Activated CD4-positive, alpha-beta T cell treated with anti-CD3 and anti-CD28 coated beads, Interleukin-2, amount 50 U/mL, for 48 hours (primary cell): ENCODE measurements around the gene KLF15.
"Not testable (repeated sequence)": the region's sequence is repeated elsewhere in the genome, so short reads cannot be mapped to it uniquely, and the experiment has no call there.

ENCODE experiments used
- DNase-seq, 2 experiments: peaks; one replicate each; pipeline ENCODE4 v3.0.0-alpha.2; 2020

KLF15 gene

GRCh38 chr3:126345641-126346460, 11.4 kb downstream of the KLF15 start:
- DNase-seq: no peak

- DNase-seq: no peak
Observed at GRCh38 chr3:126345231-126345630, 12.0 kb downstream of the KLF15 start.

DNA sequence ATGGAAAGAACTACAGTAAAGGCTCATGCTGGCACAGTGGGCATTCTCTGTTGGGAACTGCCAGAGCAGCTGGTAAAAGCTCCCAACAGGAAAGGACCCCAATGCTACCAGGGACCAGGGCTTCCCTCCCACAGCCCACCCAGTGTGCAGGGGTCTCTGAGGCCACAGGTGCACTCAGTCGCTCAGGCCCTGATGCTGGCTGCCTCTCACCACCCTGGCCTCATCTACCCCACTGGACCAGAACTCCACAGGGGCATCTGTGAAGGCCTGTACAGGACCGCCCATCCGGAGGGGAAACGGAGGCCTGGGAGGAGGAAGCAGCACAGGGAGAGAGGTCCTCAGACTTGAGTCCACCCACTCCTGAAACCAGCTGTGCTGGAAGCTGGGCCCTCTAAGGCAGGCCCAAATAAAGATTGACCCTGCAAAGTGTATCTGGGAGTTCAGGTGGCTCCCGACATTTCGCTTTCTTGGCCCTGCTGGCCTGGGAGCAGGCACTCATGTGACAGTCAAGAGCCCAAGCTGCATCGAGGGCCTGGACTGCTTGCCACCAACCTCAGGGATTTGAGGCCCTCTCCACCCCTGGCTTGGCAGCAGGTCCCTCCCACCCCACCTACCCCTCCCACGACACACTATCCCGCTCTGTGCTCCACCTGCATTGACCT, 12.7 kb downstream of the KLF15 start:
- no peak for DNase-seq

GRCh38 chr3:126343649-126344035, 13.6 kb downstream of the KLF15 start:
- no peak for DNase-seq

DNA sequence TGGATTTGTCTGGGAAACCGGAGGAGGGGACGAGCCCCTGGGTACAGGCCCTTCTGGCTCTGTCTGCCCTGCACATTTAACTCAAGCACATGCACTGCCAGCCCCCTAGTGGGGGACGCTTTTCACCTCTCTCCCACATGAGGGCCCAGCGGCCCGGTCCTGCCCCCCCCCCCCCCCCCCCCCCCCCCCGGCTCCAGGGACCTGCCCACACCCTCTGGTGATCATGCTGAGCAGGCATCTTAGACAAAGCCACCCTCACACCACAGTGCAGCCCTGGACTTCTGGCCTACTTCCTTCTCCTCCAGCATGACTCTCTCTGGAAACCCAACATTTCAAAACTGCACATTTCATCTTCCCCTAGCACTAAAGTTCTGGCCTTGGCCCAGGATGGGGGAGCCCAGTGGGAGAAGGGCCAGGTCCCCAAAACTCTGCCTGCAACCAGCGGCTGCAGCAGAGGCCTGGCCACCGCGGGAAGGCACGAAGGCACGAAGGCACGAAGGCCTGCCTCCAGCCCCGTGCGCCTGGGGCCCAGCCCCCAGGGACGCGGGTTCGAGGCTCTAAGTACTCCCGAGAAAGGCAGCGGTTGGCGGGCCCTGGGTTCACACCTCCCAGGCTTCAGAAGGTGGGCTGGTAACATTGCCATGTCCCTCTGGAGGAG, 14.1 kb downstream of the KLF15 start:
- no peak for DNase-seq

DNA sequence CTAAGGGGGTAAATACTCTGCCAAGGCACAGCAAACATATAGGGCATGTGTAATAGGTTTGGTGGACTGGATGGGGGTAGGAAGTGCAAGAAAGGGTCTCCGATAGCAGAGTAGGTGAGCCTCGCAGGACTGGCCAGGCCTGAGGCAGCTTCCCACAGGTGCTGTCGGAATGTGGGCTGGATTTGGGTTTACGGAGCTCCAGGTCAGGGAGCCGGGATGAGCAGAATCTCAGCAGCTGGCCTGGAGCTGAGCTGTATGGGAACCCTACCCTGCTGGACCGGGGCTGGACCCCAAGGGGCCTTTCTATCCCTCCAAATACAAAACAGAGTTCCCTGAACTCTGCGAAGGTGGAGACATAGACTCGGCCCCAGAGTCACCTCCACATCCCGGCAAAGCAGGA, 15.0 kb downstream of the KLF15 start:
- no peak for DNase-seq

DNA sequence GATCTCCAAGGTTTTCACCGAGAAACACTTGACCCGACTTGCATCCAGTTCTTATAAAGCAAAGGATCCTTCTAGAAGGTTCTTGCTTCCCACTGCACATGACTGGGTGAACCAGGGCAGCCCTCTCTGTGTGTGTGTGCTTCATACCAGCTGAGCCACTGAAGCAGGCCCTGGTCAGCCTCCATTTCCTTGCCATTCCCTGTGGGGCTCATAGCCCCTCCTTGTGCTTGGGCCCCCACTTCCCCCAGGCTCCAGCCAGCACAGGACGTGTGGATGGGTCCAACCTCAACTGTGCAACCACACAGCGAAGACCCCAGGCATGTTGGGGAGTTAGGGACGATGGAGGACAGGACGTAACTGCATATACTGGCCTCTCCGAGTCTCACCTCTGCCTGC, 15.5 kb downstream of the KLF15 start:
- DNase-seq: no peak

GRCh38 chr3:126340943-126341754, 16.1 kb downstream of the KLF15 start:
- no peak for DNase-seq

DNA sequence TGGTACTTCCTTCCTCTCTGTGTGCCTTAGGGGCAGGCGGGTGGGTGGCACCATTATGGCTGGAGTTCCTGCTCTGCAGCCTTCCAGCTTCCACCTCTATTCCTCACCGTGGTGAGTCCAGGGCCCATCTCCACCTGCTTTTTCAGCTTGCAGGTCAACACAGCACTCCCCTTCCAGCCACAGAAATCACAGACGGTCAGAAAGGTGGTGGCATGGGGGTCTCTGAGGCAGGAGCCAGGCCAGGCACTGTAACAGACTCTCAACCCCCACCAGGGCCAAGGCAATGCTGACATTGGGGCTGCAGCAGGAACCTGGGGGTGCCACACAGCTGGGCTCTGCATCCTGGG, 16.6 kb downstream of the KLF15 start:
- DNase-seq: no peak

DNA sequence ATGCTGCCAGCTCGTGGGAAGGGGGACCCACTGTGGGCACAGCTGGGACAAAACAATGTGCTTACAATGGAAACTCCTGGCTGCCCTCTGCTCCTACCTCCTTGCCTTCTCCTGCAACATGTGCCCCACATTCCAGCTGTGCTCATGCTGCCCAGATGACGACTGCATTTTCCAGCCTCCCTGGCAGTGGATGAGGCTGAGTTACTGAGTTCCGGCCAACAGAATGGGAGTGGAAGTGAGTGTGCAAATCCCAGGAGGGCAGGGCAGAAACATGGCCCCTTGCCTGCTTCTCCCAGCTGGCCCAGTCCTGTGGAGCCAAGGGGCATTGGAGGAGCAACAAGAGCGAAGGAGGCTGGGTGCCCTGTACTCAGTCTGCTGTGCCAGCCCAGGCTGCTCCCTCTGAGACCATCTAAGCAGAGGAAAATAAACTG, 17.1 kb downstream of the KLF15 start:
- DNase-seq: no peak

DNA sequence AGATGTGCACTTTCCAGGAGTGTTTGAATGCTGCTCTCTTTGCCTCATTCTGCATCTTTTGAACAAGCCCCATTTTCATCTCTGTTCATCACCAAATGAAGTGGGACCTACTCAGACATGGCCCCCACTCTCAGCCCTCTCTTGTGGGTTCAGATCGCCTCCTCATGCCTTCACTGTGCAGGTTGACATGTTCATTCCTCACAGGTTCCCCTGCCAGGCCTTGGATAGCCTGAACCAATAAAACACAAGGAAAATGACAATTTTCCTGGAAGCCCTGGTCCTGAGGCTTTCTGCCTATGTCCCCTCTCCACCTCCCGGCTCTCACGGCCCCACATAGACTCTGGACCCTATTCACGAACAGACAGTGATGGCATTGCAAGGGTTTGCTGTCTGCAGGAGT, 17.7 kb downstream of the KLF15 start:
- no peak for DNase-seq

DNA sequence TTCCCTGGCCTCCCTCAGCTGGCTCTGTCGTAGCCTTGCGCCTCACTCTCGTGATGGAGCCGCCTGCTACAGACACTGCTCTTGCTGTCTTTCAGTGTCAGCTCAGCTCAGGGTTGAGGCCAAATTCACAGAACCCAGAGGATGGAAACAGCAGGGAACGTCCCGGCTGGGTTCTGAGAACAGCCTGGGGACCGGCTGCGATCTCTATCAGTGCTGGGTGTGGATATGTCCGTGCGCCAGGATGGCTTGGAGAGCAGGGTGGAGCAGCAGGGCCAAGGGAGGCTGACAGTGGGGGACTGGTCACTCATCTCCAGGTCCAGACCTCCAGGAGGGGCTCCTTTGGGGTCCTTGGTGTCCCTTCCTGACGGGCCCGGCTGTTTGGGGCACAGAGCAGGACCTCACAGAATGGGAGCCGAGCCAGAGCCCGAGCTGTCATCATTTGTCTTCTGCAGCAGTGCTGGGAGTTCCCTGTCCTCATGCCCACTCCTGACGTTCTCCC, 18.4 kb downstream of the KLF15 start:
- no peak for DNase-seq

GRCh38 chr3:126337980-126338651, 19.1 kb downstream of the KLF15 start:
- DNase-seq: no peak

GRCh38 chr3:126331812-126332336, 25.3 kb downstream of the KLF15 start:
- DNase-seq: not testable (repeated sequence)

GRCh38 chr3:126329927-126330725, 27.1 kb downstream of the KLF15 start:
- DNase-seq: no peak

GRCh38 chr3:126326629-126327028, 30.6 kb downstream of the KLF15 start:
- DNase-seq: no peak

DNA sequence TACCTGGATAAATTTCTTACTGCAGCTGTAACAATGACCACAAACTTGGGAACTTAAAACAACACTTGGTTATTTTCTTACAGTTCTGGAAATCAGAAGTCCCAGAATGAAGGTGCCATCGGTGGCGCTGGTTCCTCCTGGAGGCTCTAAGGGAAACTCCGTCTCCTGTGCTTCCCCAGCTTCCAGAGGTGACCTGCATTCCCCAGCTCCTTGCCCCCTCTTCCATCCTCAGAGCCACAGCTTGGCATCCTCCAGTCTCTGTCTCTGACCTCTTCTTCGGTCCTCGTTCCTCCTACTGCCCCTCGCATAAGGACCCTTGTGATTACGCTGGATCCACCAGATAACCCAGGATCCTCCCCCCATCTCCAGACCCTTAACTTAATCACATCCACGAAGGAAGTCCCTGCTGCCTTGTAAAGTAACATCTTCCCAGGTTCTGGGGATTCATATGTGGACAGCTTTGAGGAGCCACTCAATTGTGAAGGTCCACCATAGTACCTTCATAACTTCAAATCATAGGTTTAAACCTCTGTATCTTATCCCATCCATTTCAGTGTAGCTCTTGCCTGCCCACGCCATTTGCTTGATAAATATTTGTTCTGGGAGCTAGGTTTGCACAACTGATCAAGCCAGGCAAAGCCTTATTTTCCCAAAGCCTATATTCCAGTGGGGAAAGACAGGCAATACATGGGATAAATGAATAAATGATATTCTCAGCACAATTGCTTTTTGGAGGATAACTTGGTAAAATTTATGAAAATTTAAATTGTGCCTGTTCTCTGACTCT, 34.8 kb downstream of the KLF15 start:
- no peak for DNase-seq

DNA sequence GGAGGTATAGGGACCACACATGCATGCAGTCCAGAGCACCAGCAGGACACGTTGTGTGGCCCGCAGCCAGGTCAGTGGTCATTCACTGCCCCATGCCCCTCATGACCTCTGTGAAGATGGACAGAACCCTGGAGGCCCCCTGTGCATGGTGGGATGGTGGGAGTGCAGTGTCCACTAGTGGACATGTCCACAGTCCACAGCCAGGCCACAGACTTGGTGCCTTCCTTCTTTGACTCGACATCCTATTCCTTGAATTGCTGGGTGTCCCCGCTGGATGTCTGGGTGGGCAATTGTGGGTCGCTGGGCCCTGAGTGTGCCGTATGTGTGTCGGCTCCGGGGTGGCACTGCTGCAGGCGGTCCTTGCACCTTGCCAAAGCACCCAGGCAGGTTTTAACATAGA, 35.7 kb downstream of the KLF15 start:
- no peak for DNase-seq

DNA sequence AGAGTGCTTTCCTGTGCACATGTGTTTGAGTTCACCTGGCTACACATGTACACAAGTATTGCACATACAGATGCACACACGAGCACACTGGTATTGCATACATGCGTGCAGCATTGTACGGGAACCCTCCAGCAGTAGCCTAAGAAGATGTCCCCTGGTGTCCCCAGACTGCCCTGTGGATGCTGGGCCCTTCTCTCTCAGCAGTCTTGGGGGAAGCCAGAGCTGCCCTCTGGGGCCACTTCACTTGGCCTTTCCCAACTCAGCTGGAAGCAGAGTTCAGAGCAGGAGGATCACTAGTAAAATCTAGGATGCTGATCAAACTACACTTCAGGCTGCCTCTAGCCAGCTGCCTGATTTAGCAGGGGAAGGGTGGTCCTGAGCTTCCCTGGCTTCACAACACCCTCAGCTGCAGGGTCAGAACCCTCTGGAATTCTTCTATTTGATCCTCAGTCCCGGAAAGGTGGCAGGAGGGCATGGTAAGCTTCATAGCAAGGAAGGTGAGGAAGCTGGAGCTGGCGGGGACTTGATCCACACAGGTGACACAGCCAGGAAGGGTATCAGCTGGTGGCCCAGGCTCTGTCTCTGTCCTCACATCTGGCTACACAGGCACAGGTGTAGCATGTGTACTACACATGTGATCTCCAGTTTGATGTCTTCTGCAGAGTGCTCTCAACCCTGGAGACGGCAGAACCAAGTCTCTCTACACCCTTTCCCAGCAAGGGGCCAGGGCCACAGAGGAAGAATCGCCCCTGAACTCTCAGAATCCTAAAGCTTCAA, 36.5 kb downstream of the KLF15 start:
- DNase-seq: no peak
